Gastroesophageal sphincter (tissue), 3 donors: ENCODE results near the gene DISC1.

Experiments
- CTCF ChIP-seq, 4 experiments: fragments of 200-600 bp in 2 of 4; fragments of 450-650 bp in 2 of 4; sonication (generic) in 1 of 4; IDR thresholded peaks; one replicate each; pipeline ENCODE4 v1.5.1; 2017 to 2019; ENCODE audit warnings: antibody characterized with exemption in 4 of 4, mild to moderate bottlenecking in 2 of 4, moderate library complexity in 2 of 4
- EP300 ChIP-seq: sonication (generic); formaldehyde crosslinking; IDR thresholded peaks from one replicate; pipeline ENCODE4 v1.6.1; 2017; ENCODE audit warnings: antibody characterized with exemption, mild to moderate bottlenecking
- POLR2A ChIP-seq, 2 donors: fragments of 450-650 bp; IDR thresholded peaks; one replicate each; pipeline ENCODE4 v1.6.1; 2017; ENCODE audit warnings: antibody characterized with exemption in 2 of 2, mild to moderate bottlenecking in 2 of 2, moderate library complexity in 1 of 2
- POLR2AphosphoS5 ChIP-seq: sonication (generic); formaldehyde crosslinking; IDR thresholded peaks from one replicate; pipeline ENCODE4 v1.6.1; 2017; ENCODE audit warnings: antibody characterized with exemption

DNA sequence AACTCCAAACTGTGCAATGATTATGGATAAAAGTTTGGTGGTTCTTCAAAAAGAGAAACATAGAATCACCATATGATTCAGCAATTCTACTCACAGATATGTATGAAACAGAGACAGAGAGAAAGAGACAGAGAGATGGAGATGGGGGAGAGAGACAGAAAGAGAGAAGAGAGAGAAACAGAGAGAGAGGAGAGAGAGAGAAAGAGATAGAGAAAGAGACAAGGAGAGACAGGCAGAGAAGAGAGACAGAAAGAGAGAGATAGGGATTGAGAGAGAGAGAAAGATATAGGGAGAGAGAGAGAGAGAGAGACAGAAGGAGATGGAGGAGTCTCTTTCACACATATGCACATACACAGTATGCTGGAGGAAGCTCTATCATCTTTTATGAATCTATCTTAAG, 87.8 kb downstream of the DISC1 start:
- TF ChIP-seq POLR2A (IDR thresholded peaks at IDR 0.05) (no peak), CTCF (IDR thresholded peaks at IDR 0.05) (no peak), EP300 (no peak), POLR2AphosphoS5 (no peak)
